A549 (cell line): Measurements from ENCODE around the gene SERPINB11. TPM values are rescaled to one million over a fixed set of nuclear protein-coding genes. Genes with fewer than 3 reads are reported as not detected.
A peak's percentile ranks its signal among the peaks of the same experiment; 100 is the strongest.

Source experiments
- ATAC-seq, 2 experiments: fragments of 200-7000 bp in 1 of 2; fragments of >200 bp in 1 of 2; cut with Nextera tagmentation in 1 of 2; cut with Tn5 transposase in 1 of 2; 3 replicates each; pipeline versions ENCODE4 v1.8.0 to v1.9.1; 2018 to 2020; ENCODE audit warnings: mild to moderate bottlenecking in 1 of 2, moderate library complexity in 1 of 2
- CTCF ChIA-PET: fragments of 300-600 bp; sonication (Branson Sonifier 250); formaldehyde crosslinking; extraction: SDS; loops from one replicate; lab custom pipeline; 2021; ENCODE audit warnings: antibody characterized with exemption, inconsistent platforms; lab: Yijun Ruan, JAX
- POLR2A ChIA-PET: fragments of 350-600 bp; formaldehyde crosslinking; extraction: SDS; loops from one replicate; lab custom pipeline; 2021; ENCODE audit warnings: antibody characterized with exemption, inconsistent platforms; lab: Yijun Ruan, JAX
- DNase-seq, 2 experiments: peaks; one replicate each; pipeline versions ENCODE4 v3.0.0 to v3.0.0-alpha.2; 2011 to 2016; ENCODE audit warnings: low read depth in 1 of 2, low spot score in 1 of 2
- FAIRE-seq: peaks from 2 replicates; lab custom pipeline; 2011; peaks lifted over from hg19 to GRCh38; lab: Jason Lieb, UNC
- H3K27ac ChIP-seq, 2 experiments: fragments of >200 bp; sonication (Bioruptor Twin); formaldehyde crosslinking; 3 replicates each; pipeline ENCODE4 v1.5.1; 2016 to 2017
- H3K4me1 ChIP-seq: fragments of >200 bp; sonication (Bioruptor Twin); formaldehyde crosslinking; 3 replicates; pipeline ENCODE4 v1.6.1; 2016
- H3K4me2 ChIP-seq: fragments of >200 bp; sonication (Bioruptor Twin); formaldehyde crosslinking; 3 replicates; pipeline ENCODE4 v1.6.1; 2016
- H3K4me3 ChIP-seq: fragments of >200 bp; sonication (Bioruptor Twin); formaldehyde crosslinking; 3 replicates; pipeline ENCODE4 v1.5.1; 2016
- H3K9me3 ChIP-seq: fragments of >200 bp; sonication (Bioruptor Twin); formaldehyde crosslinking; 3 replicates; pipeline ENCODE4 v1.6.1; 2016
- CEBPB ChIP-seq, 2 experiments: fragments of >200 bp in 1 of 2; sonication (Bioruptor Twin) in 1 of 2; formaldehyde crosslinking in 1 of 2; IDR thresholded peaks; 2 replicates each; pipeline ENCODE4 v1.6.1; 2012 to 2016
- EP300 ChIP-seq, 2 experiments: fragments of >200 bp; sonication (Bioruptor Twin); formaldehyde crosslinking; IDR thresholded peaks; 2 replicates in 1 of 2; 3 replicates in 1 of 2; pipeline ENCODE4 v1.6.1; 2016 to 2017
- FOSL2 ChIP-seq, 2 experiments: fragments of 450-650 bp in 1 of 2; fragments of >200 bp in 1 of 2; sonication (Bioruptor Twin) in 1 of 2; formaldehyde crosslinking; IDR thresholded peaks; 2 replicates each; pipeline versions ENCODE4 v1.5.0 to v1.6.1; 2016 to 2020; ENCODE audit warnings: mild to moderate bottlenecking in 1 of 2, moderate library complexity in 1 of 2
- GATA3 ChIP-seq: IDR thresholded peaks from 2 replicates; pipeline ENCODE4 v1.6.1; 2012; ENCODE audit warnings: borderline replicate concordance
- HDAC2 ChIP-seq: fragments of 200-600 bp; sonication (generic); IDR thresholded peaks from 2 replicates; pipeline ENCODE4 v1.6.1; 2016
- HEYL ChIP-seq: fragments of 250-450 bp; sonication (Bioruptor Pico); IDR thresholded peaks from 2 replicates; pipeline ENCODE4 v1.8.0; 2021; ENCODE audit warnings: mild to moderate bottlenecking, moderate library complexity
- HOXB13 ChIP-seq: fragments of 250-450 bp; sonication (Bioruptor Pico); IDR thresholded peaks from 2 replicates; pipeline ENCODE4 v1.5.0; 2020; ENCODE audit warnings: low read depth, mild to moderate bottlenecking, moderate library complexity
- JUN ChIP-seq, 2 experiments: fragments of >200 bp; sonication (Bioruptor Twin); formaldehyde crosslinking; IDR thresholded peaks; 2 replicates in 1 of 2; 3 replicates in 1 of 2; pipeline ENCODE4 v1.6.1; 2016 to 2017
- KDM1A ChIP-seq: fragments of 200-600 bp; sonication (generic); IDR thresholded peaks from 2 replicates; pipeline ENCODE4 v1.6.1; 2016; ENCODE audit warnings: low read depth, mild to moderate bottlenecking
- KDM5A ChIP-seq: fragments of 200-600 bp; sonication (generic); IDR thresholded peaks from 2 replicates; pipeline ENCODE4 v1.6.1; 2016; ENCODE audit warnings: antibody characterized with exemption, mild to moderate bottlenecking
- MAZ ChIP-seq: fragments of 150-350 bp; IDR thresholded peaks from 2 replicates; pipeline ENCODE4 v1.6.1; 2014; ENCODE audit warnings: antibody characterized with exemption, low read depth, low read length, borderline replicate concordance
- NFE2L2 ChIP-seq: fragments of 150-350 bp; conservative IDR thresholded peaks from 2 replicates; pipeline ENCODE4 v1.6.1; 2014; ENCODE audit warnings: low read length
- NPAS2 ChIP-seq: fragments of 250-450 bp; sonication (Bioruptor Pico); IDR thresholded peaks from 2 replicates; pipeline ENCODE4 v1.8.0; 2022; ENCODE audit warnings: mild to moderate bottlenecking, moderate library complexity, borderline replicate concordance
- PHF8 ChIP-seq: fragments of 200-600 bp; sonication (generic); IDR thresholded peaks from 2 replicates; pipeline ENCODE4 v1.6.1; 2016; ENCODE audit warnings: low read depth, mild to moderate bottlenecking, antibody characterized with exemption, moderate library complexity, borderline replicate concordance
- POLR2AphosphoS2 ChIP-seq: conservative IDR thresholded peaks from 2 replicates; pipeline ENCODE4 v1.6.1; 2012; ENCODE audit warnings: low read length, improper control_type of control experiment, inconsistent platforms
- RAD21 ChIP-seq, 2 experiments: fragments of >200 bp in 1 of 2; sonication (Bioruptor Twin) in 1 of 2; formaldehyde crosslinking in 1 of 2; IDR thresholded peaks in 1 of 2; conservative IDR thresholded peaks in 1 of 2; 2 replicates in 1 of 2; 3 replicates in 1 of 2; pipeline ENCODE4 v1.6.1; 2012 to 2018; ENCODE audit warnings: inconsistent platforms in 1 of 2
- SREBF2 ChIP-seq: fragments of 450-650 bp; IDR thresholded peaks from 2 replicates; pipeline ENCODE4 v1.6.1; 2014; ENCODE audit warnings: mild to moderate bottlenecking, moderate library complexity
- TFCP2L1 ChIP-seq: fragments of 250-450 bp; sonication (Bioruptor Pico); IDR thresholded peaks from 2 replicates; pipeline ENCODE4 v1.5.0; 2021; ENCODE audit warnings: mild to moderate bottlenecking
- TP53 ChIP-seq: fragments of 250-450 bp; sonication (Bioruptor Pico); IDR thresholded peaks from 2 replicates; pipeline ENCODE4 v1.5.0; 2021; ENCODE audit warnings: mild to moderate bottlenecking, moderate library complexity
- ZC3H11A ChIP-seq: fragments of 450-650 bp; IDR thresholded peaks from 2 replicates; pipeline ENCODE4 v1.6.1; 2014; ENCODE audit warnings: antibody characterized with exemption, mild to moderate bottlenecking
- ZFP36 ChIP-seq: fragments of 450-650 bp; IDR thresholded peaks from 2 replicates; pipeline ENCODE4 v1.6.1; 2014; ENCODE audit warnings: borderline replicate concordance; ENCODE audit not compliant: partially characterized antibody
- ZSCAN20 ChIP-seq: fragments of 250-450 bp; sonication (Bioruptor Pico); IDR thresholded peaks from 2 replicates; pipeline ENCODE4 v1.8.0; 2022; ENCODE audit warnings: mild to moderate bottlenecking, moderate library complexity
- WGBS: methylation state at CpG from one replicate; pipeline ENCODE4 v1.1.6; 2017; ENCODE audit errors: missing lambda C conversion rate; 5-methylcytosine and 5-hydroxymethylcytosine counted together
- polyA plus RNA-seq, 4 experiments: library from polyadenylated mRNA; depleted of rRNA in 3 of 4; stranded (reverse); fragments of >200 nt; fragmentation: RNase III in 1 of 4; extraction: RNeasy Plus Mini Kit Qiagen cat#74134 plus additional on column Dnase treatment in 1 of 4; gene quantifications; 2 replicates in 3 of 4; 3 replicates in 1 of 4; pipeline ENCODE4 v1.2.3, GENCODE V29; 2011 to 2017
- TF ChIP-seq, protein P1 (sequence below): fragments of 200-600 bp; sonication (generic); IDR thresholded peaks from 2 replicates; pipeline ENCODE4 v1.6.1; 2016; ENCODE audit warnings: antibody characterized with exemption, mild to moderate bottlenecking, moderate library complexity
- TF ChIP-seq, protein P2 (sequence below): IDR thresholded peaks from 2 replicates; pipeline ENCODE4 v1.6.1; 2012

Gene SERPINB11
- polyA plus RNA-seq, 2 of the 4 experiments (the other 2 are of a cell fraction): 0.22 TPM; not detected in 1

DNA sequence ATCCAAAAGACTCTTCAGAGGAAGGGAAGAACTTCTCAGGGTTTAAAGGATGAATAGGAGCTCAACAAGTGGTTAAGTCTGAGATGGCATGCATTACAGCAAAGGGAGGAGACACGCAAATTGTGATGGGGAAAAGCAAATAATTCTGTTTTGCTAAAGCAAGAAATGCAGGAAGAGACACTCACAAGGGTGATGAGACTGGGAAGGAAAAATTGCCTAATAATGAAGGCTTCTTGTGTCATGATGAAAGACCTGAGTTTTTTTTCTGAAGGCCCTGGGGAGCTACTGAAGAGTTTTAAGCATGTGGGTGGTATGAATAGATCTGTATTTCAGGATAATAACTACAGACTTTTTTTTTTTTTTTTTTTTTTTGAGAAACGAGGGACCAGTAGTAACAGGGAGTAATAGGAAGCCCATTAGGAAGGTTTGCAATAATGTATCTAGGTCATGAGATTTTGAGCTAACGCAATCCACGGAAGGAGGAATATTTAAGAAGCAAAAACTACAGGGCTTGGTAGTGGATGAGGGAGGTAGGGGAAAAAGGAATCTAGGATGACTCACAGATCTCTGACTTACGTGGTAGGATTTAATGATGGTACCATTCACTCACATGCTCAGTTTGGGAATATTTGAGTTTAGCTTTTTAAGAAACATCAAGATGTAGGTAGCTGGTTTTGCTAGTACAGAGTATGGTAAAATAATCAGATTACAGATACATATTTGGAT is 25.1 kb upstream of the SERPINB11 start:
- POLR2A ChIA-PET: no interaction called here
- peak in 1 of 2 experiments; percentile 75 for DNase-seq
- peak; percentile 33 to 54; a peak in 3 of 6 replicates for ATAC-seq
- 0 out of 4 replicates have a peak, but pooled peaks have one; percentile 14 to 29 for TF ChIP-seq CEBPB (IDR thresholded peaks at IDR 0.05)
- no peak for TF ChIP-seq JUN (IDR thresholded peaks at IDR 0.05)
- no peak for TF ChIP-seq NPAS2 (CRISPR knock-in tag)
- no peak for TF ChIP-seq HDAC2
- no peak for TF ChIP-seq MAZ
- peak; percentile 18; the same call in 1 of the 2 replicates for TF ChIP-seq HEYL (CRISPR knock-in tag)
- no peak for TF ChIP-seq POLR2AphosphoS2
- peak in 1 of 2 experiments; percentile 28; a peak in 1 of 5 replicates for TF ChIP-seq EP300 (IDR thresholded peaks at IDR 0.05)
- TF ChIP-seq, all 56 proteins: peak for 3
- 7% methylated on average over 5 of the region's 5 CpGs for WGBS
- Histone ChIP-seq H3K4me2 (peak overlapping the region; percentile 10; the same call in 2 of the 3 replicates), H3K4me3 (no peak overlapping the region), H3K27ac (peak overlapping the region; percentile 48 to 60; a peak in 5 of 6 replicates), H3K9me3 (no peaks in the 10 kb centered on the region), H3K4me1 (peaks cover 21% of the 10 kb centered on the region; the same call in 2 of the 3 replicates)
- no peak for FAIRE-seq
- CTCF ChIA-PET: interaction anchor here (1.4 kb wide), 1 partner anchor 159 kb away, joined by 3 read pairs; no protein-coding TSS in a partner anchor

GRCh38 chr18:63679820-63680606 is 22.7 kb upstream of the SERPINB11 start:
- H3K9me3 ChIP-seq: no peaks in the 10 kb centered on the region
- 41% methylated on average over 5 of the region's 5 CpGs for WGBS
- DNase-seq (peak in 1 of 2 experiments; percentile 14), FAIRE-seq (no peak), ATAC-seq (no peak)
- H3K4me1 ChIP-seq: peaks cover 34% of the 10 kb centered on the region
- H3K4me2 ChIP-seq: no peak overlapping the region
- CTCF ChIA-PET: no interaction called here
- TF ChIP-seq, protein P1, sequence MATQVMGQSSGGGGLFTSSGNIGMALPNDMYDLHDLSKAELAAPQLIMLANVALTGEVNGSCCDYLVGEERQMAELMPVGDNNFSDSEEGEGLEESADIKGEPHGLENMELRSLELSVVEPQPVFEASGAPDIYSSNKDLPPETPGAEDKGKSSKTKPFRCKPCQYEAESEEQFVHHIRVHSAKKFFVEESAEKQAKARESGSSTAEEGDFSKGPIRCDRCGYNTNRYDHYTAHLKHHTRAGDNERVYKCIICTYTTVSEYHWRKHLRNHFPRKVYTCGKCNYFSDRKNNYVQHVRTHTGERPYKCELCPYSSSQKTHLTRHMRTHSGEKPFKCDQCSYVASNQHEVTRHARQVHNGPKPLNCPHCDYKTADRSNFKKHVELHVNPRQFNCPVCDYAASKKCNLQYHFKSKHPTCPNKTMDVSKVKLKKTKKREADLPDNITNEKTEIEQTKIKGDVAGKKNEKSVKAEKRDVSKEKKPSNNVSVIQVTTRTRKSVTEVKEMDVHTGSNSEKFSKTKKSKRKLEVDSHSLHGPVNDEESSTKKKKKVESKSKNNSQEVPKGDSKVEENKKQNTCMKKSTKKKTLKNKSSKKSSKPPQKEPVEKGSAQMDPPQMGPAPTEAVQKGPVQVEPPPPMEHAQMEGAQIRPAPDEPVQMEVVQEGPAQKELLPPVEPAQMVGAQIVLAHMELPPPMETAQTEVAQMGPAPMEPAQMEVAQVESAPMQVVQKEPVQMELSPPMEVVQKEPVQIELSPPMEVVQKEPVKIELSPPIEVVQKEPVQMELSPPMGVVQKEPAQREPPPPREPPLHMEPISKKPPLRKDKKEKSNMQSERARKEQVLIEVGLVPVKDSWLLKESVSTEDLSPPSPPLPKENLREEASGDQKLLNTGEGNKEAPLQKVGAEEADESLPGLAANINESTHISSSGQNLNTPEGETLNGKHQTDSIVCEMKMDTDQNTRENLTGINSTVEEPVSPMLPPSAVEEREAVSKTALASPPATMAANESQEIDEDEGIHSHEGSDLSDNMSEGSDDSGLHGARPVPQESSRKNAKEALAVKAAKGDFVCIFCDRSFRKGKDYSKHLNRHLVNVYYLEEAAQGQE: no peak
- no peak for TF ChIP-seq ZSCAN20 (CRISPR knock-in tag)
- TF ChIP-seq FOSL2 (IDR thresholded peaks at IDR 0.05): no peak
- no peak for TF ChIP-seq FOSL2 (CRISPR knock-in tag; IDR thresholded peaks at IDR 0.05)
- no peak for TF ChIP-seq GATA3
- TF ChIP-seq SREBF2: no peak
- no peak for TF ChIP-seq ZFP36
- TF ChIP-seq ZC3H11A: no peak
- TF ChIP-seq CEBPB (IDR thresholded peaks at IDR 0.05): no peak
- no peak; the same call in 1 of the 2 replicates for TF ChIP-seq HOXB13 (CRISPR knock-in tag)
- no peak for TF ChIP-seq MAZ
- TF ChIP-seq TP53 (CRISPR knock-in tag): no peak
- no peak for TF ChIP-seq KDM1A
- no peak for TF ChIP-seq PHF8
- no peak for TF ChIP-seq KDM5A
- no peak for TF ChIP-seq JUN (IDR thresholded peaks at IDR 0.05)
- TF ChIP-seq TFCP2L1 (CRISPR knock-in tag): no peak
- TF ChIP-seq EP300 (IDR thresholded peaks at IDR 0.05): no peak
- TF ChIP-seq RAD21 (conservative IDR thresholded peaks at IDR 0.05 in 1 of 2, IDR thresholded peaks at IDR 0.05 in 1 of 2): no peak
- TF ChIP-seq NFE2L2: no peak
- TF ChIP-seq, protein P2, sequence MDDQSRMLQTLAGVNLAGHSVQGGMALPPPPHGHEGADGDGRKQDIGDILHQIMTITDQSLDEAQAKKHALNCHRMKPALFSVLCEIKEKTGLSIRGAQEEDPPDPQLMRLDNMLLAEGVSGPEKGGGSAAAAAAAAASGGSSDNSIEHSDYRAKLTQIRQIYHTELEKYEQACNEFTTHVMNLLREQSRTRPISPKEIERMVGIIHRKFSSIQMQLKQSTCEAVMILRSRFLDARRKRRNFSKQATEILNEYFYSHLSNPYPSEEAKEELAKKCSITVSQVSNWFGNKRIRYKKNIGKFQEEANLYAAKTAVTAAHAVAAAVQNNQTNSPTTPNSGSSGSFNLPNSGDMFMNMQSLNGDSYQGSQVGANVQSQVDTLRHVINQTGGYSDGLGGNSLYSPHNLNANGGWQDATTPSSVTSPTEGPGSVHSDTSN: no peak
- POLR2A ChIA-PET: no interaction called here
- peak overlapping the region; percentile 65 to 69; a peak in 5 of 6 replicates for H3K27ac ChIP-seq
- no peak overlapping the region for H3K4me3 ChIP-seq
